ENCODE results near the gene DCAF15. TPM values are rescaled to one million over a fixed set of nuclear protein-coding genes. Genes with fewer than 3 reads are reported as not detected.

DCAF15 gene
- total RNA-seq, 1 donor from 2014 or later = 35.1 TPM

- no peaks in the 10 kb centered on the region for H3K27me3 ChIP-seq
- H3K27ac ChIP-seq = peak overlapping the region; percentile 93
- H3K36me3 ChIP-seq = peaks cover 3% of the 10 kb centered on the region
- peak; percentile 29 for ATAC-seq
- no peak overlapping the region for H3K4me3 ChIP-seq
- no peak for TF ChIP-seq CTCF (IDR thresholded peaks at IDR 0.05)
- DNase-seq = peak; percentile 88
- intact Hi-C loops (cut with DNase I) = no loop called here
- peaks cover 35% of the 10 kb centered on the region for H3K4me1 ChIP-seq
- H3K9me3 ChIP-seq = no peaks in the 10 kb centered on the region
These were observed 32.8 kb downstream of the DCAF15 start for GRCh38 chr19:13984875-13985741.

- no peak for TF ChIP-seq CTCF (IDR thresholded peaks at IDR 0.05)
- Histone ChIP-seq H3K4me1 (peaks cover 35% of the 10 kb centered on the region), H3K9me3 (no peaks in the 10 kb centered on the region), H3K36me3 (no peaks in the 10 kb centered on the region), H3K4me3 (no peak overlapping the region), H3K27ac (peak overlapping the region; percentile 93), H3K27me3 (no peaks in the 10 kb centered on the region)
- ATAC-seq = no peak
- intact Hi-C loops (cut with DNase I) = no loop called here
- no peak for DNase-seq
These were observed 33.5 kb downstream of the DCAF15 start for GRCh38 chr19:13985771-13986347.

GRCh38 chr19:13986348-13986904 lies 34.1 kb downstream of the DCAF15 start:
- no peaks in the 10 kb centered on the region for H3K36me3 ChIP-seq
- peak overlapping the region; percentile 93 for H3K27ac ChIP-seq
- no peaks in the 10 kb centered on the region for H3K9me3 ChIP-seq
- H3K27me3 ChIP-seq = no peaks in the 10 kb centered on the region
- TF ChIP-seq CTCF (IDR thresholded peaks at IDR 0.05) = no peak
- intact Hi-C loops (cut with DNase I) = no loop called here
- H3K4me1 ChIP-seq = peaks cover 35% of the 10 kb centered on the region
- ATAC-seq = peak; percentile 81
- DNase-seq = peak; percentile 92
- H3K4me3 ChIP-seq = peak overlapping the region; percentile 19

DNA sequence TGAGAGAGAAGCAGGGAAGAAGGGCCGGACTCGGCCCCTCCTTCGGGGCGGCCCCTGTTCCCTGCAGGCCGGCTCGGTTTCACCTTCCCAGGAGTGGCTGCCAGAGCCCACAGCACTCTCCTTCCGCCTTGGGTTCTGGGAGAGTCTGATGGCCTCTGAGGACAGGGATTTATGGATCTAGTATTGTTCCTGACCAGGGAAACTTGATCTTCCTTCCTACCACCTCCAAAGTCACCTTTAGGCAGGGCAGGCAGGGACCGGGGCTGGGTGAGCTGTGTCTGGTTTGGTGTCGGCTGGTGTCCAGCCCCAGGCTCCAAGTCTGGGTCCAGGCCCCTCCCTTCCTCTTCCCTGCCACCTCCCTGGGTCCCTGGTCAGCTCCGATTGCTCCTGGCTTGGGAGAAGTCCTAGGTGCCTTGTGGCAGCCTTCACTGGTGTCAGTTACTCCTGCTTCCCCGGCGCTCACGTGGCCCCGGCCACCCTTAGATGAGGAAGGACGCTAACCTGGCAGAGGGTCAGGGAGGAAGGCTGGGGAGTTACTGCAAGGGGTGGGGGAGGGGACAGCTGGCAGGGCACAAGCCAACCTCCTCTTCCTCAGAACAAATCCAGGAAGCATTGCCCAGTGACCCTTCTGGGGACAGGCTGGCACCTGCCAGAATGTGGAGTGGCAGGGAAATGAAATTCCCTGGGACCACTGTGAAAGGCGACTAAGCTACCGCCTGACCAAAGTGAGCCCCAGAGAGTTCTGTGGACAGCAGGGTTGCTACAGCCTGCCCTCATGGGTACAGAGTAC lies 35.0 kb downstream of the DCAF15 start:
- H3K4me1 ChIP-seq = peaks cover 35% of the 10 kb centered on the region
- H3K4me3 ChIP-seq = peak overlapping the region; percentile 19
- ATAC-seq = peak; percentile 50
- intact Hi-C loops (cut with DNase I) = no loop called here
- peaks cover 2% of the 10 kb centered on the region for H3K36me3 ChIP-seq
- peak overlapping the region; percentile 93 for H3K27ac ChIP-seq
- H3K27me3 ChIP-seq = no peaks in the 10 kb centered on the region
- TF ChIP-seq CTCF (IDR thresholded peaks at IDR 0.05) = no peak
- peak; percentile 84 for DNase-seq
- no peaks in the 10 kb centered on the region for H3K9me3 ChIP-seq

GRCh38 chr19:13989487-13989886 lies 37.2 kb downstream of the DCAF15 start:
- ATAC-seq (no peak), DNase-seq (no peak)
- Histone ChIP-seq H3K36me3 (peaks cover 4% of the 10 kb centered on the region), H3K27ac (no peak overlapping the region), H3K4me1 (peaks cover 35% of the 10 kb centered on the region), H3K4me3 (no peak overlapping the region), H3K9me3 (no peaks in the 10 kb centered on the region), H3K27me3 (no peaks in the 10 kb centered on the region)
- no peak for TF ChIP-seq CTCF (IDR thresholded peaks at IDR 0.05)
- intact Hi-C loops (cut with DNase I) = no loop called here
